A549 (cell line): ENCODE data around the gene PLCD3. TPM values are rescaled to one million over a fixed set of nuclear protein-coding genes. Genes with fewer than 3 reads are reported as not detected.
A peak's percentile ranks its signal among the peaks of the same experiment; 100 is the strongest.

Experiments used
- ATAC-seq, 2 experiments: fragments of 200-7000 bp in 1 of 2; fragments of >200 bp in 1 of 2; cut with Nextera tagmentation in 1 of 2; cut with Tn5 transposase in 1 of 2; 3 replicates each; pipeline versions ENCODE4 v1.8.0 to v1.9.1; 2018 to 2020; ENCODE audit warnings: mild to moderate bottlenecking in 1 of 2, moderate library complexity in 1 of 2
- CTCF ChIA-PET: fragments of 300-600 bp; sonication (Branson Sonifier 250); formaldehyde crosslinking; extraction: SDS; loops from one replicate; lab custom pipeline; 2021; ENCODE audit warnings: antibody characterized with exemption, inconsistent platforms; lab: Yijun Ruan, JAX
- POLR2A ChIA-PET: fragments of 350-600 bp; formaldehyde crosslinking; extraction: SDS; loops from one replicate; lab custom pipeline; 2021; ENCODE audit warnings: antibody characterized with exemption, inconsistent platforms; lab: Yijun Ruan, JAX
- DNase-seq, 2 experiments: peaks; one replicate each; pipeline versions ENCODE4 v3.0.0 to v3.0.0-alpha.2; 2011 to 2016; ENCODE audit warnings: low read depth in 1 of 2, low spot score in 1 of 2
- FAIRE-seq: peaks from 2 replicates; lab custom pipeline; 2011; peaks lifted over from hg19 to GRCh38; lab: Jason Lieb, UNC
- H3K27ac ChIP-seq, 2 experiments: fragments of >200 bp; sonication (Bioruptor Twin); formaldehyde crosslinking; 3 replicates each; pipeline ENCODE4 v1.5.1; 2016 to 2017
- H3K4me1 ChIP-seq: fragments of >200 bp; sonication (Bioruptor Twin); formaldehyde crosslinking; 3 replicates; pipeline ENCODE4 v1.6.1; 2016
- H3K4me2 ChIP-seq: fragments of >200 bp; sonication (Bioruptor Twin); formaldehyde crosslinking; 3 replicates; pipeline ENCODE4 v1.6.1; 2016
- H3K4me3 ChIP-seq: fragments of >200 bp; sonication (Bioruptor Twin); formaldehyde crosslinking; 3 replicates; pipeline ENCODE4 v1.5.1; 2016
- H3K9me3 ChIP-seq: fragments of >200 bp; sonication (Bioruptor Twin); formaldehyde crosslinking; 3 replicates; pipeline ENCODE4 v1.6.1; 2016
- BHLHE40 ChIP-seq: IDR thresholded peaks from 2 replicates; pipeline ENCODE4 v1.6.1; 2012; ENCODE audit warnings: low read depth, low read length, inconsistent platforms
- CBX2 ChIP-seq: fragments of 200-600 bp; sonication (generic); IDR thresholded peaks from 2 replicates; pipeline ENCODE4 v1.6.1; 2016; ENCODE audit warnings: low read depth, mild to moderate bottlenecking, borderline replicate concordance
- CHD4 ChIP-seq: fragments of 200-600 bp; sonication (generic); IDR thresholded peaks from 2 replicates; pipeline ENCODE4 v1.6.1; 2016; ENCODE audit warnings: antibody characterized with exemption, mild to moderate bottlenecking, borderline replicate concordance
- E2F6 ChIP-seq: IDR thresholded peaks from 2 replicates; pipeline ENCODE4 v1.6.1; 2012; ENCODE audit warnings: low read depth, borderline replicate concordance
- EHMT2 ChIP-seq: fragments of 200-600 bp; sonication (generic); IDR thresholded peaks from 2 replicates; pipeline ENCODE4 v1.6.1; 2016; ENCODE audit warnings: antibody characterized with exemption, low read depth, mild to moderate bottlenecking, moderate library complexity
- EP300 ChIP-seq, 2 experiments: fragments of >200 bp; sonication (Bioruptor Twin); formaldehyde crosslinking; IDR thresholded peaks; 2 replicates in 1 of 2; 3 replicates in 1 of 2; pipeline ENCODE4 v1.6.1; 2016 to 2017
- ESRRA ChIP-seq: fragments of 150-350 bp; IDR thresholded peaks from 2 replicates; pipeline ENCODE4 v1.6.1; 2014; ENCODE audit warnings: mild to moderate bottlenecking, low read length, borderline replicate concordance
- FOSB ChIP-seq: fragments of 250-450 bp; sonication (Bioruptor Pico); IDR thresholded peaks from 2 replicates; pipeline ENCODE4 v1.5.0; 2020; ENCODE audit warnings: mild to moderate bottlenecking, moderate library complexity
- GATA3 ChIP-seq: IDR thresholded peaks from 2 replicates; pipeline ENCODE4 v1.6.1; 2012; ENCODE audit warnings: borderline replicate concordance
- HES2 ChIP-seq: fragments of >200 bp; sonication (Bioruptor Twin); formaldehyde crosslinking; IDR thresholded peaks from 2 replicates; pipeline ENCODE4 v1.6.1; 2016
- HOXA7 ChIP-seq: fragments of 250-450 bp; sonication (Bioruptor Pico); IDR thresholded peaks from 2 replicates; pipeline ENCODE4 v1.5.0; 2020; ENCODE audit warnings: mild to moderate bottlenecking, moderate library complexity
- KDM5A ChIP-seq: fragments of 200-600 bp; sonication (generic); IDR thresholded peaks from 2 replicates; pipeline ENCODE4 v1.6.1; 2016; ENCODE audit warnings: antibody characterized with exemption, mild to moderate bottlenecking
- MAX ChIP-seq: IDR thresholded peaks from 2 replicates; pipeline ENCODE4 v1.6.1; 2012
- MYC ChIP-seq: IDR thresholded peaks from 2 replicates; pipeline ENCODE4 v1.6.1; 2012; ENCODE audit warnings: mild to moderate bottlenecking, inconsistent platforms, low read length, improper control_type of control experiment, borderline replicate concordance
- PBX3 ChIP-seq: IDR thresholded peaks from 2 replicates; pipeline ENCODE4 v1.6.1; 2012
- POLR2A ChIP-seq: IDR thresholded peaks from 2 replicates; pipeline ENCODE4 v1.6.1; 2012; ENCODE audit warnings: mild to moderate bottlenecking, low read length
- RAD21 ChIP-seq, 2 experiments: fragments of >200 bp in 1 of 2; sonication (Bioruptor Twin) in 1 of 2; formaldehyde crosslinking in 1 of 2; IDR thresholded peaks in 1 of 2; conservative IDR thresholded peaks in 1 of 2; 2 replicates in 1 of 2; 3 replicates in 1 of 2; pipeline ENCODE4 v1.6.1; 2012 to 2018; ENCODE audit warnings: inconsistent platforms in 1 of 2
- REST ChIP-seq: fragments of 200-600 bp; sonication (generic); IDR thresholded peaks from 2 replicates; pipeline ENCODE4 v1.6.1; 2016; ENCODE audit warnings: antibody characterized with exemption, mild to moderate bottlenecking, moderate library complexity
- TP53 ChIP-seq: fragments of 250-450 bp; sonication (Bioruptor Pico); IDR thresholded peaks from 2 replicates; pipeline ENCODE4 v1.5.0; 2021; ENCODE audit warnings: mild to moderate bottlenecking, moderate library complexity
- USF2 ChIP-seq: fragments of 450-650 bp; IDR thresholded peaks from 2 replicates; pipeline ENCODE4 v1.6.1; 2014; ENCODE audit warnings: antibody characterized with exemption
- ZC3H11A ChIP-seq: fragments of 450-650 bp; IDR thresholded peaks from 2 replicates; pipeline ENCODE4 v1.6.1; 2014; ENCODE audit warnings: antibody characterized with exemption, mild to moderate bottlenecking
- WGBS: methylation state at CpG from one replicate; pipeline ENCODE4 v1.1.6; 2017; ENCODE audit errors: missing lambda C conversion rate; 5-methylcytosine and 5-hydroxymethylcytosine counted together
- polyA plus RNA-seq, 4 experiments: library from polyadenylated mRNA; depleted of rRNA in 3 of 4; stranded (reverse); fragments of >200 nt; fragmentation: RNase III in 1 of 4; extraction: RNeasy Plus Mini Kit Qiagen cat#74134 plus additional on column Dnase treatment in 1 of 4; gene quantifications; 2 replicates in 3 of 4; 3 replicates in 1 of 4; pipeline ENCODE4 v1.2.3, GENCODE V29; 2011 to 2017

Gene PLCD3
- polyA plus RNA-seq, 2 of the 4 experiments (the other 2 are of a cell fraction), result 56.6 to 105 TPM

GRCh38 chr17:45108051-45108450 lies 24.3 kb downstream of the PLCD3 start:
- TF ChIP-seq GATA3 (no peak), PBX3 (peak; percentile 6; the same call in 1 of the 2 replicates), KDM5A (no peak), ZC3H11A (no peak)
- FAIRE-seq, result no peak
- Histone ChIP-seq H3K9me3 (no peaks in the 10 kb centered on the region), H3K4me2 (no peak overlapping the region), H3K4me1 (no peaks in the 10 kb centered on the region), H3K4me3 (no peak overlapping the region), H3K27ac (0 out of 6 replicates have a peak overlapping the region, but pooled peaks of 1 of the 2 experiments have one; percentile 3)
- no peak for ATAC-seq
- ChIA-PET CTCF (interaction anchor here (0.7 to 30.6 kb wide), 9 partner anchors 10 to 188 kb away, joined by 3 to 742 read pairs (median 10); partner anchors contain the start of genes ACBD4, HEXIM1 and PLCD3), POLR2A (no interaction called here)
- 77% methylated on average over 9 of the region's 9 CpGs for WGBS
- no peak for DNase-seq

GRCh38 chr17:45107293-45108010 lies 24.9 kb downstream of the PLCD3 start:
- no peak overlapping the region for H3K4me3 ChIP-seq
- no peak for DNase-seq
- POLR2A ChIA-PET, result no interaction called here
- WGBS, result 95% methylated on average over 13 of the region's 13 CpGs
- CTCF ChIA-PET, result interaction anchor here (0.6 to 30.6 kb wide), 7 partner anchors 9 to 187 kb away, joined by 3 to 742 read pairs (median 18); partner anchors contain the start of genes ACBD4, HEXIM1 and PLCD3
- no peaks in the 10 kb centered on the region for H3K9me3 ChIP-seq
- no peak for ATAC-seq
- H3K4me1 ChIP-seq, result no peaks in the 10 kb centered on the region
- no peak for FAIRE-seq
- H3K4me2 ChIP-seq, result no peak overlapping the region
- TF ChIP-seq REST (no peak), HES2 (no peak), EHMT2 (no peak), EP300 (IDR thresholded peaks at IDR 0.05) (no peak), ZC3H11A (no peak), USF2 (no peak), POLR2A (no peak), MYC (no peak), CBX2 (no peak), FOSB (CRISPR knock-in tag) (no peak), ESRRA (no peak), HOXA7 (CRISPR knock-in tag) (no peak), RAD21 (conservative IDR thresholded peaks at IDR 0.05 in 1 of 2, IDR thresholded peaks at IDR 0.05 in 1 of 2) (no peak), E2F6 (no peak), CHD4 (no peak), BHLHE40 (no peak), GATA3 (no peak), MAX (no peak), TP53 (CRISPR knock-in tag) (no peak)
- 0 out of 6 replicates have a peak overlapping the region, but pooled peaks of 1 of the 2 experiments have one; percentile 11 for H3K27ac ChIP-seq
